ENCODE results near the gene XKRX. TPM values are rescaled to one million over a fixed set of nuclear protein-coding genes. Genes with fewer than 3 reads are reported as not detected.

Gene XKRX
- total RNA-seq, 1 experiment from 2014 or later, result 0.33 TPM

- Mint-ChIP-seq H3K9me3 (ENCODE audit: low read depth, unreplicated experiment) (no peaks in the 10 kb centered on the region), H3K27me3 (ENCODE audit: unreplicated experiment) (no peaks in the 10 kb centered on the region), H3K27ac (ENCODE audit: unreplicated experiment) (no peak overlapping the region), H3K4me1 (ENCODE audit: low read depth, unreplicated experiment) (no peaks in the 10 kb centered on the region), H3K36me3 (ENCODE audit: insufficient read depth, unreplicated experiment) (no peaks in the 10 kb centered on the region), H3K4me3 (ENCODE audit: low read depth, unreplicated experiment) (no peak overlapping the region)
- TF ChIP-seq, protein P1, sequence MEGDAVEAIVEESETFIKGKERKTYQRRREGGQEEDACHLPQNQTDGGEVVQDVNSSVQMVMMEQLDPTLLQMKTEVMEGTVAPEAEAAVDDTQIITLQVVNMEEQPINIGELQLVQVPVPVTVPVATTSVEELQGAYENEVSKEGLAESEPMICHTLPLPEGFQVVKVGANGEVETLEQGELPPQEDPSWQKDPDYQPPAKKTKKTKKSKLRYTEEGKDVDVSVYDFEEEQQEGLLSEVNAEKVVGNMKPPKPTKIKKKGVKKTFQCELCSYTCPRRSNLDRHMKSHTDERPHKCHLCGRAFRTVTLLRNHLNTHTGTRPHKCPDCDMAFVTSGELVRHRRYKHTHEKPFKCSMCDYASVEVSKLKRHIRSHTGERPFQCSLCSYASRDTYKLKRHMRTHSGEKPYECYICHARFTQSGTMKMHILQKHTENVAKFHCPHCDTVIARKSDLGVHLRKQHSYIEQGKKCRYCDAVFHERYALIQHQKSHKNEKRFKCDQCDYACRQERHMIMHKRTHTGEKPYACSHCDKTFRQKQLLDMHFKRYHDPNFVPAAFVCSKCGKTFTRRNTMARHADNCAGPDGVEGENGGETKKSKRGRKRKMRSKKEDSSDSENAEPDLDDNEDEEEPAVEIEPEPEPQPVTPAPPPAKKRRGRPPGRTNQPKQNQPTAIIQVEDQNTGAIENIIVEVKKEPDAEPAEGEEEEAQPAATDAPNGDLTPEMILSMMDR (IDR thresholded peaks at IDR 0.05; ENCODE audit: unreplicated experiment), result no peak
- CTCF ChIA-PET, result no interaction called here
- no peak for DNase-seq
- no TSS peak for BruUV-seq (replicated peaks)
- intact Hi-C loops (cut with micrococcal nuclease; ENCODE audit: unreplicated experiment), result no loop called here
Observed at GRCh38 chrX:100969936-100970335, 41.2 kb upstream of the XKRX start.

DNA sequence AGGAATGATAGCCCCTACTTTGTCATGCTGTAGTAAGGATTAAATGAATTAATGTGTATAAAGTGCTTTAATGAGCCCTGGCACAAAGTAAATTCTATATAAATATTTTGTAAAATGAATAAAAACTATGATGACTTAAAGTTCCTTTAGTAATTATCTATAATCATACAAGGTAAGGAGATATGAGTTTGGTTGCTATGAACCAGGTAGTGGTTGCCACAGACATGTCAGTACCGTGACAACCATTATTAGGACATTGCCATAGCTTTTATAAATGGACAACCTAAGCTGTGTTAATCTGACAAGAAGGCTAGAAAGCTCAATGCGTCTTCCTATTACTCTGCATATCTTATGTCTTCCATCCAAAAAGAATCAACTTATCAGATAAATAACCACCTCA, 40.7 kb upstream of the XKRX start, which contains the start of gene ARL13A:
Gene ARL13A, plus strand, starts transcription at position 301 of the 400 bp plus-strand sequence. CDS start 3,982 bp downstream, outside the sequence.
- no TSS peak for BruUV-seq (replicated peaks)

DNA sequence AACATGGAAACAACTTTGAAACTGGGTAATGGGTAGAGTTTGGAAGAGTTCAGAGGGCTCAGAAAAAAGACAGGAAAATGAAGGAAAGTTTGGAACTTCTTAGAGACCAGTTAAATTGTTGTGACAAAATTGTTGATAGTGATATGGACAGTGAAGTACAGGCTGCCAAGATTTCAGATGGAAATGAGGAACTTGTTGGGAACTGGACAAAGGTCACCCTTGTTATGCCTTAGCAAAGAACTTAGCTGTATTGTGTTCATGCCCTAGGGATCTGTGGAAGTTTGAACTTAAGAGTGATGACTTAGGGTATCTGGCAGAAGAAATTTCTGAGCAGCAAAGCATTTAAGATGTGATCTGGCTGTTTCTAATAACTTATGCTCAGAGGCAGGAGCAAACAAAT, 35.6 kb upstream of the XKRX start:
- intact Hi-C loops (cut with micrococcal nuclease; ENCODE audit: unreplicated experiment), result no loop called here
- Mint-ChIP-seq H3K27ac (ENCODE audit: unreplicated experiment) (no peak overlapping the region), H3K27me3 (ENCODE audit: unreplicated experiment) (no peaks in the 10 kb centered on the region), H3K4me3 (ENCODE audit: low read depth, unreplicated experiment) (no peak overlapping the region), H3K36me3 (ENCODE audit: insufficient read depth, unreplicated experiment) (no peaks in the 10 kb centered on the region), H3K4me1 (ENCODE audit: low read depth, unreplicated experiment) (no peaks in the 10 kb centered on the region), H3K9me3 (ENCODE audit: low read depth, unreplicated experiment) (no peaks in the 10 kb centered on the region)
- BruUV-seq (replicated peaks), result no TSS peak
- TF ChIP-seq, protein P1 (IDR thresholded peaks at IDR 0.05; ENCODE audit: unreplicated experiment), result no peak
- CTCF ChIA-PET, result no interaction called here
- no peak for DNase-seq

More for the DNA sequence above, 40.7 kb upstream of the XKRX start, which contains the start of gene ARL13A:
- H3K9me3 Mint-ChIP-seq (ENCODE audit: low read depth, unreplicated experiment), result no peaks in the 10 kb centered on the region
- no peak within 1 kb of the TSS for H3K27ac Mint-ChIP-seq (ENCODE audit: unreplicated experiment)
- intact Hi-C loops (cut with micrococcal nuclease; ENCODE audit: unreplicated experiment), result no loop called here
- TF ChIP-seq, protein P1 (IDR thresholded peaks at IDR 0.05; ENCODE audit: unreplicated experiment), result no peak
- DNase-seq, result no peak
- H3K4me1 Mint-ChIP-seq (ENCODE audit: low read depth, unreplicated experiment), result no peaks in the 10 kb centered on the region
- no peak within 1 kb of the TSS for H3K4me3 Mint-ChIP-seq (ENCODE audit: low read depth, unreplicated experiment)
- H3K27me3 Mint-ChIP-seq (ENCODE audit: unreplicated experiment), result no peaks in the 10 kb centered on the region
- CTCF ChIA-PET, result no interaction called here
- no peaks in the 10 kb centered on the region for H3K36me3 Mint-ChIP-seq (ENCODE audit: insufficient read depth, unreplicated experiment)

DNA sequence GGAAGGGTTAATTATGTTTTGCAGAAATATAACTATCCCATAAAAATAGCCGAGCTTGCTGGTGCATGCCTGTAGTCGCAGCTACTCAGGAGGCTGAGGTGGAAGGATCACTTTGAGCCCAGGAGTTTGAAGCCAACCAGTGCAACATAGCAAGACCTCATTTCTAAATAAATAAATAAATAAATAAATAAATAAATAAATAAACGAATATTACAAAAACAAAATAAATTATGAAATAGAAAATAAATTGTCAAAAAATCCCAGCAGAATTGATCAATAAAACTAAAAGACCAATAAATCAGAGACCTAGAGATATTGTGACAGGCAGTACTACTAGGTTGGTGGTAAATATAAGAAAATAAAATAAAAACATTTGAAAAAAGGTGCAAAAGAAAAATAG, 34.1 kb upstream of the XKRX start:
- Mint-ChIP-seq H3K4me1 (ENCODE audit: low read depth, unreplicated experiment) (no peaks in the 10 kb centered on the region), H3K27me3 (ENCODE audit: unreplicated experiment) (no peaks in the 10 kb centered on the region), H3K36me3 (ENCODE audit: insufficient read depth, unreplicated experiment) (no peaks in the 10 kb centered on the region), H3K9me3 (ENCODE audit: low read depth, unreplicated experiment) (no peaks in the 10 kb centered on the region), H3K27ac (ENCODE audit: unreplicated experiment) (no peak overlapping the region), H3K4me3 (ENCODE audit: low read depth, unreplicated experiment) (no peak overlapping the region)
- intact Hi-C loops (cut with micrococcal nuclease; ENCODE audit: unreplicated experiment), result no loop called here
- DNase-seq, result no peak
- TF ChIP-seq, protein P1 (IDR thresholded peaks at IDR 0.05; ENCODE audit: unreplicated experiment), result no peak
- no TSS peak for BruUV-seq (replicated peaks)
- CTCF ChIA-PET, result no interaction called here

Data from Calu3 (cell line).